HL-60 (cell line): ENCODE measurements around the gene TBC1D5.

Source experiments
- CTCF ChIP-seq: IDR thresholded peaks from one replicate; pipeline ENCODE4 v1.5.1; 2011; ENCODE audit warnings: low read length, control low read depth, inconsistent platforms; ENCODE audit not compliant: insufficient read depth
- GABPA ChIP-seq: IDR thresholded peaks from 2 replicates; pipeline ENCODE4 v1.6.1; 2012; ENCODE audit warnings: low read depth
- POLR2AphosphoS5 ChIP-seq: IDR thresholded peaks from 2 replicates; pipeline ENCODE4 v1.6.1; 2012; ENCODE audit warnings: low read depth
- REST ChIP-seq: IDR thresholded peaks from 2 replicates; pipeline ENCODE4 v1.6.1; 2012; ENCODE audit warnings: low read depth; ENCODE audit not compliant: insufficient replicate concordance
- SPI1 ChIP-seq: IDR thresholded peaks from 2 replicates; pipeline ENCODE4 v1.6.1; 2012; ENCODE audit warnings: low read depth, mild to moderate bottlenecking, borderline replicate concordance

- TF ChIP-seq CTCF: no peak
- TF ChIP-seq POLR2AphosphoS5: no peak
- TF ChIP-seq REST: no peak
- no peak for TF ChIP-seq GABPA
- TF ChIP-seq SPI1: no peak
These were observed 69.9 kb downstream of the TBC1D5 start for GRCh38 chr3:17672506-17672905.
